Measurements from ENCODE around the gene NTM. TPM values are rescaled to one million over a fixed set of nuclear protein-coding genes. Genes with fewer than 3 reads are reported as not detected.

NTM gene
- total RNA-seq, 1 donor from 2014 or later = 92.1 TPM

- no peak overlapping the region for H3K4me3 Mint-ChIP-seq (ENCODE audit: unreplicated experiment)
- no peak for TF ChIP-seq CTCF (IDR thresholded peaks at IDR 0.05)
Observed at GRCh38 chr11:131385763-131386390, 15.5 kb downstream of the NTM start.

DNA sequence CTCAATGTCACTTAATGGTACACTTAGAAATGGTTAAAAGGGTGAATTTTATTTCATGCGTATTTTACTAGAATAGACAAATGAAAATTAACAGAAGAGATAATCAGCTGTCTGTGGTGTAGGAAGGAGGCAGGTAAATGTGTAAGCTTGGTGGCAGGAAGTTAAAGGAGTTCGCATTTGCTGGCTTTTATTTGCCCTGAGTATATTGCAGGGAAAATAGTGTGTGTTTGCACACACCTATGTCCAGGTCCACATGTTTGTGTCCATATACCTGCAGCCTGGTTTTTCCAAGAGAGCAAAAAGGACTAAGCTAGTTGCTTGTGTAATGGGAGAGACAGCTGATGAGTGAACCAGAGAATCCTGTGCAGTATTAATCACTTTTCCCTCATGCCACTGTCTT is 16.0 kb downstream of the NTM start:
- no peaks in the 10 kb centered on the region for H3K36me3 Mint-ChIP-seq (ENCODE audit: low read depth)
- H3K4me1 Mint-ChIP-seq (ENCODE audit: low read depth) = no peaks in the 10 kb centered on the region
- H3K27me3 Mint-ChIP-seq (ENCODE audit: low read depth) = peaks cover 14% of the 10 kb centered on the region
- DNase-seq (ENCODE audit: low spot score) = no peak
- H3K9me3 Mint-ChIP-seq (ENCODE audit: low read depth) = no peaks in the 10 kb centered on the region
- no peak for TF ChIP-seq CTCF (IDR thresholded peaks at IDR 0.05)
- no peak overlapping the region for H3K4me3 Mint-ChIP-seq (ENCODE audit: unreplicated experiment)
- no peak overlapping the region for H3K27ac Mint-ChIP-seq (ENCODE audit: unreplicated experiment)

More at GRCh38 chr11:131385763-131386390, 15.5 kb downstream of the NTM start:
- no peak for DNase-seq (ENCODE audit: low spot score)
- peaks cover 17% of the 10 kb centered on the region for H3K27me3 Mint-ChIP-seq (ENCODE audit: low read depth)
- no peak overlapping the region for H3K27ac Mint-ChIP-seq (ENCODE audit: unreplicated experiment)
- H3K36me3 Mint-ChIP-seq (ENCODE audit: low read depth) = no peaks in the 10 kb centered on the region
- no peaks in the 10 kb centered on the region for H3K4me1 Mint-ChIP-seq (ENCODE audit: low read depth)
- H3K9me3 Mint-ChIP-seq (ENCODE audit: low read depth) = no peaks in the 10 kb centered on the region

GRCh38 chr11:131388030-131388429 is 17.6 kb downstream of the NTM start:
- DNase-seq (ENCODE audit: low spot score) = no peak
- Mint-ChIP-seq H3K4me3 (ENCODE audit: unreplicated experiment) (no peak overlapping the region), H3K9me3 (ENCODE audit: low read depth) (no peaks in the 10 kb centered on the region), H3K27me3 (ENCODE audit: low read depth) (peaks cover 8% of the 10 kb centered on the region), H3K36me3 (ENCODE audit: low read depth) (no peaks in the 10 kb centered on the region), H3K4me1 (ENCODE audit: low read depth) (no peaks in the 10 kb centered on the region), H3K27ac (ENCODE audit: unreplicated experiment) (no peak overlapping the region)
- no peak for TF ChIP-seq CTCF (IDR thresholded peaks at IDR 0.05)

GRCh38 chr11:131389582-131389981 is 19.2 kb downstream of the NTM start:
- no peak for TF ChIP-seq CTCF (IDR thresholded peaks at IDR 0.05)
- Mint-ChIP-seq H3K27me3 (ENCODE audit: low read depth) (peaks cover 12% of the 10 kb centered on the region), H3K36me3 (ENCODE audit: low read depth) (no peaks in the 10 kb centered on the region), H3K4me3 (ENCODE audit: unreplicated experiment) (no peak overlapping the region), H3K4me1 (ENCODE audit: low read depth) (no peaks in the 10 kb centered on the region), H3K9me3 (ENCODE audit: low read depth) (no peaks in the 10 kb centered on the region), H3K27ac (ENCODE audit: unreplicated experiment) (no peak overlapping the region)
- no peak for DNase-seq (ENCODE audit: low spot score)

DNA sequence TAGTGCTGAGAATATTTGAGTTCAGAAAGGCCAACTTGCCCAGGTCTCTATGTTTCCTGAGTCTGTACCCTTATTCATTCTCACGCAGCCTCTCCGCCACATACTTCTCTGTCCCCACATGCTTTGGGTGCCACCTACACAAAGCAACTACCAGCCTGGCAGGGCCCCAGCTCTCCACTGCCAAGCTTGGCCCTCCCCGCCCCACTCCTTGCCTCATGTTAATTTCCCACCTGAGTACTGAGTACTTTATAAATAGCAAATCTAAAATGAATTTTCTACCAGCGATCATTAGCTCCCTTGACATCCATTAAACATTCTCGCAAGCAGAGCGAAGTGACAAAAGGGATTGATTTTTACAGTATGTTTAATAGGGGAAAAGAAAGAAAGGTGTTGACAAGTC is 20.8 kb downstream of the NTM start:
- no peak for TF ChIP-seq CTCF (IDR thresholded peaks at IDR 0.05)
- H3K36me3 Mint-ChIP-seq (ENCODE audit: low read depth) = no peaks in the 10 kb centered on the region
- peaks cover 20% of the 10 kb centered on the region for H3K27me3 Mint-ChIP-seq (ENCODE audit: low read depth)
- H3K4me1 Mint-ChIP-seq (ENCODE audit: low read depth) = no peaks in the 10 kb centered on the region
- no peak overlapping the region for H3K27ac Mint-ChIP-seq (ENCODE audit: unreplicated experiment)
- no peaks in the 10 kb centered on the region for H3K9me3 Mint-ChIP-seq (ENCODE audit: low read depth)
- no peak overlapping the region for H3K4me3 Mint-ChIP-seq (ENCODE audit: unreplicated experiment)
- no peak for DNase-seq (ENCODE audit: low spot score)
